GM12878 (cell line): Measurements from ENCODE around the gene TMC4. TPM values are rescaled to one million over a fixed set of nuclear protein-coding genes. Genes with fewer than 3 reads are reported as not detected.

Experiments
- ATAC-seq: fragments of 200-7000 bp; cut with Tn5 transposase; 3 replicates; pipeline ENCODE4 v1.9.1; 2020; ENCODE audit warnings: mild to moderate bottlenecking, moderate library complexity
- BruUV-seq: library from RNA; stranded (reverse); fragments of 400-500 nt; replicated peaks from 2 replicates; lab custom pipeline; 2021; lab: Mats Ljungman, UMichigan
- CTCF ChIA-PET: fragments of 300-600 bp; sonication (Branson Sonifier 250); formaldehyde crosslinking; extraction: SDS; loops from one replicate; lab custom pipeline; 2021; ENCODE audit warnings: inconsistent platforms; lab: Yijun Ruan, JAX
- POLR2A ChIA-PET: fragments of 350-600 bp; formaldehyde crosslinking; extraction: SDS; loops from one replicate; lab custom pipeline; 2021; ENCODE audit warnings: inconsistent platforms; lab: Charles Lee
- RAD21 ChIA-PET: fragments of 300-600 bp; sonication (Branson Sonifier 250); formaldehyde crosslinking; loops from one replicate; lab custom pipeline; 2023; ENCODE audit warnings: antibody characterized with exemption; ENCODE audit not compliant: unreplicated experiment; lab: Charles Lee
- SMC1A ChIA-PET: fragments of 300-600 bp; sonication (Branson Sonifier 250); formaldehyde crosslinking; loops from one replicate; lab custom pipeline; 2023; ENCODE audit not compliant: unreplicated experiment, uncharacterized antibody; lab: Charles Lee
- DNase-seq: peaks from one replicate; pipeline ENCODE4 v3.0.0-alpha.2; 2011; ENCODE audit warnings: low read depth, low spot score
- FAIRE-seq: peaks from 3 replicates; lab custom pipeline; 2011; peaks lifted over from hg19 to GRCh38; lab: Jason Lieb, UNC
- H2AFZ ChIP-seq: 2 replicates; pipeline ENCODE4 v1.6.0; 2011; ENCODE audit warnings: low read depth, low read length, control low read depth; ENCODE audit not compliant: control insufficient read depth
- H3K27ac ChIP-seq: 2 replicates; pipeline ENCODE4 v1.5.1; 2011; ENCODE audit warnings: control low read depth; ENCODE audit not compliant: control insufficient read depth, insufficient read depth
- H3K27me3 ChIP-seq, 2 experiments: replicated peaks in 1 of 2; 2 replicates each; pipeline versions ENCODE4 v1.6.0 to v1.6.1; 2011; ENCODE audit warnings: low read length in 1 of 2; ENCODE audit not compliant: control insufficient read depth in 2 of 2, insufficient read depth in 2 of 2
- H3K36me3 ChIP-seq, 2 experiments: 2 replicates each; pipeline ENCODE4 v1.5.1; 2011; ENCODE audit warnings: low read length in 1 of 2; ENCODE audit not compliant: control insufficient read depth in 2 of 2, insufficient read depth in 2 of 2
- H3K4me1 ChIP-seq: 2 replicates; pipeline ENCODE4 v1.6.1; 2011; ENCODE audit warnings: mild to moderate bottlenecking, low read length, moderate library complexity, mixed read lengths; ENCODE audit not compliant: control insufficient read depth, insufficient read depth
- H3K4me2 ChIP-seq: 2 replicates; pipeline ENCODE4 v1.6.0; 2011; ENCODE audit warnings: control low read depth; ENCODE audit not compliant: control insufficient read depth, insufficient read depth
- H3K4me3 ChIP-seq: fragments of 200-600 bp; sonication (generic); 2 replicates; pipeline ENCODE4 v1.5.1; 2016
- H3K79me2 ChIP-seq: 2 replicates; pipeline ENCODE4 v1.6.0; 2011; ENCODE audit warnings: low read length; ENCODE audit not compliant: control insufficient read depth, insufficient read depth
- H3K9ac ChIP-seq: 2 replicates; pipeline ENCODE4 v1.8.0; 2011; ENCODE audit warnings: low read length, control low read depth, mixed read lengths; ENCODE audit not compliant: control insufficient read depth, insufficient read depth
- H3K9me3 ChIP-seq: replicated peaks from 3 replicates; pipeline ENCODE4 v1.5.1; 2011; ENCODE audit warnings: mild to moderate bottlenecking, low read length; ENCODE audit not compliant: control insufficient read depth, insufficient read depth
- H4K20me1 ChIP-seq: 2 replicates; pipeline ENCODE4 v1.6.0; 2011; ENCODE audit not compliant: control insufficient read depth, insufficient read depth
- ATF2 ChIP-seq: IDR thresholded peaks from 2 replicates; pipeline ENCODE4 v1.6.1; 2012; ENCODE audit warnings: low read length, inconsistent platforms
- BHLHE40 ChIP-seq, 2 experiments: fragments of 450-650 bp in 1 of 2; IDR thresholded peaks; 2 replicates each; pipeline ENCODE4 v1.6.1; 2011 to 2017; ENCODE audit warnings: low read depth in 2 of 2, borderline replicate concordance in 1 of 2, improper control_type of control experiment in 1 of 2, low read length in 1 of 2, mild to moderate bottlenecking in 1 of 2
- CBFB ChIP-seq: IDR thresholded peaks from 2 replicates; pipeline ENCODE4 v1.6.1; 2016; ENCODE audit warnings: antibody characterized with exemption, low read depth
- DPF2 ChIP-seq: fragments of 450-650 bp; IDR thresholded peaks from 2 replicates; pipeline ENCODE4 v1.6.1; 2017; ENCODE audit warnings: mild to moderate bottlenecking
- EED ChIP-seq: sonication (generic); IDR thresholded peaks from 2 replicates; pipeline ENCODE4 v1.6.1; 2016; ENCODE audit warnings: antibody characterized with exemption, low read depth
- EGR1 ChIP-seq, 2 experiments: IDR thresholded peaks; 1 replicate in 1 of 2; 2 replicates in 1 of 2; pipeline ENCODE4 v1.6.1; 2011 to 2012; ENCODE audit warnings: low read depth in 2 of 2, low read length in 2 of 2, borderline replicate concordance in 1 of 2, mild to moderate bottlenecking in 1 of 2, moderate library complexity in 1 of 2
- GATAD2B ChIP-seq: fragments of 450-650 bp; conservative IDR thresholded peaks from 2 replicates; pipeline ENCODE4 v1.6.1; 2017; ENCODE audit warnings: low read depth, mild to moderate bottlenecking, moderate library complexity
- HSF1 ChIP-seq: fragments of 150-350 bp; IDR thresholded peaks from 2 replicates; pipeline ENCODE4 v1.6.1; 2014; ENCODE audit warnings: mild to moderate bottlenecking, low read depth, low read length
- IKZF1 ChIP-seq: fragments of 450-650 bp; conservative IDR thresholded peaks from 2 replicates; pipeline ENCODE4 v1.6.1; 2017; ENCODE audit warnings: antibody characterized with exemption, mild to moderate bottlenecking
- MYB ChIP-seq: fragments of 150-350 bp; IDR thresholded peaks from 2 replicates; pipeline ENCODE4 v1.6.1; 2014; ENCODE audit warnings: mild to moderate bottlenecking, low read depth, low read length, borderline replicate concordance
- POU2F2 ChIP-seq: IDR thresholded peaks from 3 replicates; pipeline ENCODE4 v1.6.1; 2011; ENCODE audit warnings: low read depth, mild to moderate bottlenecking, low read length, borderline replicate concordance
- REST ChIP-seq: IDR thresholded peaks from 2 replicates; pipeline ENCODE4 v1.6.1; 2012; ENCODE audit warnings: mild to moderate bottlenecking, low read depth, low read length
- ZNF217 ChIP-seq: fragments of 450-650 bp; IDR thresholded peaks from 2 replicates; pipeline ENCODE4 v1.6.1; 2017; ENCODE audit warnings: antibody characterized with exemption, mild to moderate bottlenecking
- ZZZ3 ChIP-seq: IDR thresholded peaks from 2 replicates; pipeline ENCODE4 v1.6.1; 2011; ENCODE audit warnings: low read depth; ENCODE audit not compliant: control insufficient read depth, insufficient read length
- WGBS: methylation state at CpG from one replicate; pipeline ENCODE4 v1.1.6; 2016; ENCODE audit warnings: low lambda C conversion rate; ENCODE audit not compliant: insufficient replicate concordance, insufficient coverage; ENCODE audit errors: missing lambda C conversion rate; 5-methylcytosine and 5-hydroxymethylcytosine counted together
- in situ Hi-C: fragments of 300-500 bp; cut with MboI; formaldehyde crosslinking; loops from 9 replicates; pipeline ENCODE4 v1.14.3; 2018; ENCODE audit warnings: mixed read lengths
- intact Hi-C: fragments of 100-400 bp; cut with micrococcal nuclease; formaldehyde crosslinking; loops from one replicate; pipeline ENCODE4 v1.14.2; 2022; ENCODE audit not compliant: unreplicated experiment
- polyA plus RNA-seq, 11 experiments: library from polyadenylated mRNA; depleted of rRNA in 4 of 11; unstranded in 6 of 11; stranded (reverse) in 5 of 11; fragments of >200 nt; fragmentation: Nextera tagmentation in 4 of 11; fragmentation: Illumina TruSeq in 1 of 11; extraction: Ambion mirVana in 4 of 11; extraction: Trizol in 1 of 11; gene quantifications; 1 replicate in 1 of 11; 2 replicates in 10 of 11; pipeline versions ENCODE4 v1.2.1 to v1.2.3, GENCODE V29; 2011 to 2016; ENCODE audit warnings: inconsistent platforms in 2 of 11, missing spikeins in 2 of 11, low read depth in 1 of 11
- total RNA-seq, 4 experiments: library from RNA; depleted of rRNA in 3 of 4; stranded (reverse); fragments of >200 nt in 3 of 4; fragmentation: Illumina TruSeq in 1 of 4; extraction: Trizol in 1 of 4; gene quantifications; 2 replicates each; pipeline versions ENCODE4 v1.2.1 to v1.2.3, GENCODE V29; 2013 to 2021

Gene TMC4
- total and polyA plus RNA-seq, 10 of the 15 experiments (the other 5 are each of a cell fraction or from before 2014, with no cell fraction given) = 0.33 to 0.83 (median 0.74) TPM; not detected in 7

- TF ChIP-seq ATF2 (no peak), ZNF217 (no peak), BHLHE40 (IDR thresholded peaks at IDR 0.05; ENCODE audit: borderline replicate concordance in 1 of 2, low read depth in 2 of 2, low read length in 1 of 2) (peak; percentile 16 to 74; a peak in 2 of 4 replicates)
Observed at GRCh38 chr19:54189145-54189734, 16.3 kb upstream of the TMC4 start, which contains the start of gene MBOAT7 (continued).

- H3K27me3 ChIP-seq = no peaks in the 10 kb centered on the region
- DNase-seq (no peak), FAIRE-seq (no peak), ATAC-seq (no peak)
- peaks cover 14% of the 10 kb centered on the region for H3K4me1 ChIP-seq
- in situ Hi-C loops = no loop called here
- H3K36me3 ChIP-seq = peaks cover 0 to 2% of the 10 kb centered on the region in 2 experiments; a peak in 3 of 4 replicates
- peak overlapping the region; percentile 77 for H3K4me3 ChIP-seq
- peak overlapping the region; percentile 98 for H3K4me2 ChIP-seq
- RAD21 ChIA-PET = interaction anchor here (0.6 to 2.7 kb wide), 5 partner anchors 20 to 1219 kb away, joined by 3 to 23 read pairs (median 4); partner anchors contain the start of genes CNOT3, LENG1 and UBE2S
- no peak overlapping the region; the same call in 1 of the 2 replicates for H2AFZ ChIP-seq
- SMC1A ChIA-PET = interaction anchor here (1.0 to 4.8 kb wide), 4 partner anchors 13 to 44 kb away, joined by 3 to 26 read pairs (median 6); partner anchors contain the start of gene RPS9
- CTCF ChIA-PET = interaction anchor here (0.6 to 3.9 kb wide), 12 partner anchors 14 to 203 kb away, joined by 3 to 21 read pairs (median 6); partner anchors contain the start of genes CNOT3 and LENG1
- peak overlapping the region; percentile 59 for H3K9ac ChIP-seq
- peaks cover 19% of the 10 kb centered on the region for H3K79me2 ChIP-seq
- 7% methylated on average over 12 of the region's 12 CpGs for WGBS
- H4K20me1 ChIP-seq = no peaks in the 10 kb centered on the region
- intact Hi-C loops = no loop called here
- BruUV-seq = TSS peak; percentile 69
- peak overlapping the region; percentile 99 for H3K27ac ChIP-seq
- no peaks in the 10 kb centered on the region for H3K9me3 ChIP-seq
- TF ChIP-seq EED (no peak), REST (no peak), MYB (no peak), HSF1 (peak; percentile 96; the same call in 1 of the 2 replicates), POU2F2 (no peak), EGR1 (IDR thresholded peaks at IDR 0.05; ENCODE audit: borderline replicate concordance in 1 of 2, low read depth in 2 of 2, low read length in 2 of 2) (no peak), DPF2 (no peak; the same call in 1 of the 2 replicates), GATAD2B (0 out of 2 replicates have a peak, but pooled peaks have one; percentile 25), CBFB (no peak), IKZF1 (peak; percentile 41; the same call in 1 of the 2 replicates), ZZZ3 (no peak)
- POLR2A ChIA-PET = interaction anchor here (0.9 to 6.1 kb wide), 7 partner anchors 14 to 275 kb away, joined by 5 to 100 read pairs (median 12); partner anchors contain the start of genes CNOT3, LENG1, LENG9 and RPS9
Observed at GRCh38 chr19:54188215-54188871, 15.4 kb upstream of the TMC4 start.
